K562 (cell line): ENCODE measurements around the gene VPS13D. TPM values are rescaled to one million over a fixed set of nuclear protein-coding genes. Genes with fewer than 3 reads are reported as not detected.

Experiments
- ATAC-seq: fragments of 200-7000 bp; cut with Tn5 transposase; 3 replicates; pipeline ENCODE4 v1.9.1; 2020; ENCODE audit warnings: moderate library complexity
- BruUV-seq: library from RNA; stranded (reverse); fragments of 400-500 nt; replicated peaks from 2 replicates; lab custom pipeline; 2021; lab: Mats Ljungman, UMichigan
- CTCF ChIA-PET: fragments of 300-600 bp; formaldehyde crosslinking; extraction: SDS; loops from one replicate; lab custom pipeline; 2021; ENCODE audit warnings: low intra/inter-chr PET ratio; lab: Yijun Ruan, JAX
- POLR2A ChIA-PET: fragments of 300-600, 350-650 bp; sonication (Branson Sonifier 250); formaldehyde crosslinking; extraction: SDS; loops from one replicate; lab custom pipeline; 2021; ENCODE audit warnings: antibody characterized with exemption, inconsistent platforms; lab: Yijun Ruan, JAX
- DNase-seq, 4 experiments: peaks; one replicate each; pipeline versions ENCODE4 v3.0.0 to v3.0.0-alpha.2; 2011 to 2018; ENCODE audit warnings: low spot score in 3 of 4, mixed read lengths in 3 of 4; ENCODE audit errors: extremely low read depth in 1 of 4
- FAIRE-seq: peaks from 2 replicates; lab custom pipeline; 2011; peaks lifted over from hg19 to GRCh38; lab: Jason Lieb, UNC
- H2AFZ ChIP-seq: 2 replicates; pipeline ENCODE4 v1.6.0; 2011; ENCODE audit warnings: low read depth, low read length, control low read depth, inconsistent platforms
- H3K27ac ChIP-seq: fragments of 200-600 bp; 3 replicates; pipeline ENCODE4 v1.8.0; 2011; ENCODE audit warnings: low read depth, mild to moderate bottlenecking, control low read depth, inconsistent platforms, low read length, moderate library complexity, mixed read lengths; ENCODE audit errors: extremely low read depth
- H3K27me3 ChIP-seq, 2 experiments: fragments of 300-600 bp in 1 of 2; 2 replicates in 1 of 2; 3 replicates in 1 of 2; pipeline versions ENCODE4 v1.6.0 to v1.8.0; 2011; ENCODE audit warnings: inconsistent platforms in 2 of 2, low read length in 2 of 2, mild to moderate bottlenecking in 1 of 2, mixed read lengths in 1 of 2, moderate library complexity in 1 of 2; ENCODE audit not compliant: control insufficient read depth in 2 of 2, insufficient read depth in 2 of 2
- H3K36me3 ChIP-seq: fragments of 300-600 bp; 3 replicates; pipeline ENCODE4 v1.8.0; 2011; ENCODE audit warnings: mild to moderate bottlenecking, low read length, inconsistent platforms; ENCODE audit not compliant: control insufficient read depth, insufficient read depth
- H3K4me1 ChIP-seq, 2 experiments: fragments of 200-600 bp in 1 of 2; replicated peaks in 1 of 2; 2 replicates in 1 of 2; 3 replicates in 1 of 2; pipeline versions ENCODE4 v1.5.1 to v1.8.0; 2011; ENCODE audit warnings: inconsistent platforms in 2 of 2, low read length in 2 of 2, mild to moderate bottlenecking in 1 of 2, mixed read lengths in 1 of 2, moderate library complexity in 1 of 2; ENCODE audit not compliant: control insufficient read depth in 2 of 2, insufficient read depth in 2 of 2
- H3K4me2 ChIP-seq: 2 replicates; pipeline ENCODE4 v1.6.1; 2011; ENCODE audit warnings: low read length, control low read depth, inconsistent platforms, mixed read lengths; ENCODE audit not compliant: insufficient read depth
- H3K4me3 ChIP-seq: fragments of 200-600 bp; sonication (generic), shearing (Covaris generic); 2 replicates; pipeline ENCODE4 v1.5.1; 2016; ENCODE audit warnings: control low read depth, inconsistent platforms
- H3K79me2 ChIP-seq: fragments of 200-600 bp; 3 replicates; pipeline ENCODE4 v1.8.0; 2011; ENCODE audit warnings: low read length, inconsistent platforms; ENCODE audit not compliant: control insufficient read depth, insufficient read depth
- H3K9ac ChIP-seq, 2 experiments: 2 replicates each; pipeline versions ENCODE4 v1.6.0 to v1.6.1; 2011; ENCODE audit warnings: low read depth in 2 of 2, low read length in 2 of 2, control low read depth in 1 of 2, inconsistent platforms in 1 of 2, mild to moderate bottlenecking in 1 of 2, mixed read lengths in 1 of 2; ENCODE audit not compliant: insufficient read depth in 1 of 2
- H3K9me1 ChIP-seq: one replicate; pipeline ENCODE4 v1.6.0; 2011; ENCODE audit warnings: inconsistent platforms, mild to moderate bottlenecking, low read length, moderate library complexity; ENCODE audit not compliant: control insufficient read depth, insufficient read depth
- H3K9me3 ChIP-seq: replicated peaks from 2 replicates; pipeline ENCODE4 v1.5.1; 2011; ENCODE audit warnings: low read depth, low read length, inconsistent platforms; ENCODE audit not compliant: control insufficient read depth, insufficient read depth
- H4K20me1 ChIP-seq: replicated peaks from 2 replicates; pipeline ENCODE4 v1.6.1; 2011; ENCODE audit warnings: low read length, inconsistent platforms, mixed read lengths; ENCODE audit not compliant: control insufficient read depth, insufficient read depth
- ASH1L ChIP-seq: fragments of 450-650 bp; IDR thresholded peaks from 2 replicates; pipeline ENCODE4 v1.6.1; 2018; ENCODE audit warnings: borderline replicate concordance, mild to moderate bottlenecking, low read depth; ENCODE audit not compliant: partially characterized antibody
- GTF2F1 ChIP-seq: IDR thresholded peaks from 2 replicates; pipeline ENCODE4 v1.6.1; 2011; ENCODE audit warnings: low read depth, low read length, improper control_type of control experiment
- NFIX ChIP-seq: fragments of 250-450 bp; sonication (Bioruptor Pico); IDR thresholded peaks from 2 replicates; pipeline ENCODE4 v1.4.0; 2020; ENCODE audit warnings: low read depth, mild to moderate bottlenecking, moderate library complexity
- U2AF1 ChIP-seq: fragments of 200-400 bp; formaldehyde crosslinking; optimal IDR thresholded peaks from 2 replicates; pipeline ENCODE3; 2017; ENCODE audit warnings: mild to moderate bottlenecking, low read depth, low read length, moderate library complexity
- ZNF57 ChIP-seq: fragments of 450-650 bp; formaldehyde crosslinking; IDR thresholded peaks from 2 replicates; pipeline ENCODE4 v1.4.0; 2020; ENCODE audit warnings: mild to moderate bottlenecking, moderate library complexity
- WGBS: fragments of 100-300 bp; shearing (Covaris generic); methylation state at CpG from one replicate; pipeline ENCODE4 v1.1.6; 2016; ENCODE audit warnings: low coverage, mixed read lengths; ENCODE audit not compliant: insufficient coverage; ENCODE audit errors: missing lambda C conversion rate; 5-methylcytosine and 5-hydroxymethylcytosine counted together
- in situ Hi-C: fragments of 300-500 bp; cut with MboI; formaldehyde crosslinking; loops from 4 replicates; pipeline ENCODE4 v1.15.0; 2018; ENCODE audit warnings: inconsistent platforms, mixed read lengths
- intact Hi-C: fragments of 100-400 bp; cut with micrococcal nuclease; formaldehyde crosslinking; loops from 2 replicates; pipeline ENCODE4 v1.14.2; 2022
- polyA plus RNA-seq, 8 experiments: library from polyadenylated mRNA; depleted of rRNA in 4 of 8; stranded (reverse) in 5 of 8; unstranded in 3 of 8; fragments of >200 nt; fragmentation: Nextera tagmentation in 2 of 8; fragmentation: Illumina TruSeq in 1 of 8; extraction: Ambion mirVana in 2 of 8; extraction: Trizol in 1 of 8; gene quantifications; 2 replicates each; pipeline versions ENCODE4 v1.2.1 to v1.2.3, GENCODE V29; 2011 to 2014; ENCODE audit warnings: inconsistent platforms in 1 of 8, missing spikeins in 1 of 8
- total RNA-seq, 7 experiments: library from RNA; depleted of rRNA in 6 of 7; stranded (reverse); fragments of >200 nt in 6 of 7; fragmentation: Illumina TruSeq in 2 of 7; extraction: Trizol in 2 of 7; gene quantifications; 2 replicates each; pipeline versions ENCODE4 v1.2.1 to v1.2.3, GENCODE V29; 2011 to 2021; ENCODE audit warnings: low replicate concordance in 1 of 7
- TF ChIP-seq, protein P1 (sequence below): fragments of 250-450 bp; sonication (Bioruptor Pico); IDR thresholded peaks from 2 replicates; pipeline ENCODE4 v1.6.1; 2021; ENCODE audit warnings: mild to moderate bottlenecking
- TF ChIP-seq, protein P2 (sequence below): fragments of 250-450 bp; sonication (Bioruptor Pico); IDR thresholded peaks from 2 replicates; pipeline ENCODE4 v1.4.0; 2020; ENCODE audit warnings: mild to moderate bottlenecking, moderate library complexity, borderline replicate concordance
- TF ChIP-seq, protein P3 (sequence below): sonication (generic); formaldehyde crosslinking; IDR thresholded peaks from 2 replicates; pipeline ENCODE4 v1.8.0; 2022; ENCODE audit warnings: mild to moderate bottlenecking, missing genetic modification reagents
- TF ChIP-seq, protein P4 (sequence below): fragments of 250-450 bp; sonication (Bioruptor Pico); IDR thresholded peaks from 2 replicates; pipeline ENCODE4 v1.4.0; 2020; ENCODE audit warnings: mild to moderate bottlenecking

Gene VPS13D
- total and polyA plus RNA-seq, 9 of the 15 experiments (the other 6 are each of a cell fraction or from before 2014, with no cell fraction given) = 6.1 to 51.5 (median 38.5) TPM

DNA sequence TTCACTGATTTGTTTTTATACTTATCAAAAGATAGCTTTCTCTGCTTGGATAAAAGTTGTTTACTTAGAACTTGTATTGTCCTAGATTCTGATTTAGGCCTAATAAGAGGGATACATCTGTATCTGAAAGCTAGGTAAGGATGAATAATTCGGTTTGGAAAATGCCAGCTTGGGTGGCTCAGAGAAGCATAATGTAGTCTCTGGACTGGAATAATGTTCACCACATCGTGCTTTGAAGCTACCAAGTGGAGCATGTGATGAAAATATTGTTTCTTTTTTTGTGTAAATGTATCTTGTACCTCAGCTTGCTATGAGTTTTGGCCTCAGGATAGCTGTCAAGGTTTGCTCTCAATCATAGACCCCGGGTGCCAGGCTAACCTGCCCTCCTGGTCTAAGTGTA is 49.2 kb downstream of the VPS13D start:
- peaks cover 10% of the 10 kb centered on the region; the same call in 1 of the 2 replicates for H4K20me1 ChIP-seq
- ATAC-seq (no peak), FAIRE-seq (no peak), DNase-seq (no peak)
- no TSS peak for BruUV-seq
- H3K9me3 ChIP-seq = no peaks in the 10 kb centered on the region
- H3K4me3 ChIP-seq = no peak overlapping the region
- ChIA-PET CTCF (no interaction called here), POLR2A (interaction anchor here (0.6 to 1.5 kb wide), 5 partner anchors 14 to 22 kb away, joined by 3 to 7 read pairs (median 3); no protein-coding TSS in a partner anchor)
- no peak for TF ChIP-seq ZNF57 (CRISPR knock-in tag)
- TF ChIP-seq, protein P1, sequence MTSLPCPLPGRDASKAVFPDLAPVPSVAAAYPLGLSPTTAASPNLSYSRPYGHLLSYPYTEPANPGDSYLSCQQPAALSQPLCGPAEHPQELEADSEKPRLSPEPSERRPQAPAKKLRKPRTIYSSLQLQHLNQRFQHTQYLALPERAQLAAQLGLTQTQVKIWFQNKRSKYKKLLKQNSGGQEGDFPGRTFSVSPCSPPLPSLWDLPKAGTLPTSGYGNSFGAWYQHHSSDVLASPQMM (CRISPR knock-in tag) = no peak
- TF ChIP-seq, protein P2, sequence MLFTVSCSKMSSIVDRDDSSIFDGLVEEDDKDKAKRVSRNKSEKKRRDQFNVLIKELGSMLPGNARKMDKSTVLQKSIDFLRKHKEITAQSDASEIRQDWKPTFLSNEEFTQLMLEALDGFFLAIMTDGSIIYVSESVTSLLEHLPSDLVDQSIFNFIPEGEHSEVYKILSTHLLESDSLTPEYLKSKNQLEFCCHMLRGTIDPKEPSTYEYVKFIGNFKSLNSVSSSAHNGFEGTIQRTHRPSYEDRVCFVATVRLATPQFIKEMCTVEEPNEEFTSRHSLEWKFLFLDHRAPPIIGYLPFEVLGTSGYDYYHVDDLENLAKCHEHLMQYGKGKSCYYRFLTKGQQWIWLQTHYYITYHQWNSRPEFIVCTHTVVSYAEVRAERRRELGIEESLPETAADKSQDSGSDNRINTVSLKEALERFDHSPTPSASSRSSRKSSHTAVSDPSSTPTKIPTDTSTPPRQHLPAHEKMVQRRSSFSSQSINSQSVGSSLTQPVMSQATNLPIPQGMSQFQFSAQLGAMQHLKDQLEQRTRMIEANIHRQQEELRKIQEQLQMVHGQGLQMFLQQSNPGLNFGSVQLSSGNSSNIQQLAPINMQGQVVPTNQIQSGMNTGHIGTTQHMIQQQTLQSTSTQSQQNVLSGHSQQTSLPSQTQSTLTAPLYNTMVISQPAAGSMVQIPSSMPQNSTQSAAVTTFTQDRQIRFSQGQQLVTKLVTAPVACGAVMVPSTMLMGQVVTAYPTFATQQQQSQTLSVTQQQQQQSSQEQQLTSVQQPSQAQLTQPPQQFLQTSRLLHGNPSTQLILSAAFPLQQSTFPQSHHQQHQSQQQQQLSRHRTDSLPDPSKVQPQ (CRISPR knock-in tag) = no peak
- TF ChIP-seq U2AF1 = no peak
- TF ChIP-seq, protein P3, sequence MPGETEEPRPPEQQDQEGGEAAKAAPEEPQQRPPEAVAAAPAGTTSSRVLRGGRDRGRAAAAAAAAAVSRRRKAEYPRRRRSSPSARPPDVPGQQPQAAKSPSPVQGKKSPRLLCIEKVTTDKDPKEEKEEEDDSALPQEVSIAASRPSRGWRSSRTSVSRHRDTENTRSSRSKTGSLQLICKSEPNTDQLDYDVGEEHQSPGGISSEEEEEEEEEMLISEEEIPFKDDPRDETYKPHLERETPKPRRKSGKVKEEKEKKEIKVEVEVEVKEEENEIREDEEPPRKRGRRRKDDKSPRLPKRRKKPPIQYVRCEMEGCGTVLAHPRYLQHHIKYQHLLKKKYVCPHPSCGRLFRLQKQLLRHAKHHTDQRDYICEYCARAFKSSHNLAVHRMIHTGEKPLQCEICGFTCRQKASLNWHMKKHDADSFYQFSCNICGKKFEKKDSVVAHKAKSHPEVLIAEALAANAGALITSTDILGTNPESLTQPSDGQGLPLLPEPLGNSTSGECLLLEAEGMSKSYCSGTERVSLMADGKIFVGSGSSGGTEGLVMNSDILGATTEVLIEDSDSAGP (CRISPR knock-in tag) = no peak
- TF ChIP-seq NFIX (CRISPR knock-in tag) = no peak
- no peak for TF ChIP-seq ASH1L
- TF ChIP-seq, protein P4, sequence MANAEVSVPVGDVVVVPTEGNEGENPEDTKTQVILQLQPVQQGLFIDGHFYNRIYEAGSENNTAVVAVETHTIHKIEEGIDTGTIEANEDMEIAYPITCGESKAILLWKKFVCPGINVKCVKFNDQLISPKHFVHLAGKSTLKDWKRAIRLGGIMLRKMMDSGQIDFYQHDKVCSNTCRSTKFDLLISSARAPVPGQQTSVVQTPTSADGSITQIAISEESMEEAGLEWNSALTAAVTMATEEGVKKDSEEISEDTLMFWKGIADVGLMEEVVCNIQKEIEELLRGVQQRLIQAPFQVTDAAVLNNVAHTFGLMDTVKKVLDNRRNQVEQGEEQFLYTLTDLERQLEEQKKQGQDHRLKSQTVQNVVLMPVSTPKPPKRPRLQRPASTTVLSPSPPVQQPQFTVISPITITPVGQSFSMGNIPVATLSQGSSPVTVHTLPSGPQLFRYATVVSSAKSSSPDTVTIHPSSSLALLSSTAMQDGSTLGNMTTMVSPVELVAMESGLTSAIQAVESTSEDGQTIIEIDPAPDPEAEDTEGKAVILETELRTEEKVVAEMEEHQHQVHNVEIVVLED = no peak
- no peak for TF ChIP-seq GTF2F1
- H3K27me3 ChIP-seq = no peaks in the 10 kb centered on the region; a peak in 1 of 5 replicates
- intact Hi-C loops = no loop called here
- WGBS = 72% methylated on average over 3 of the region's 3 CpGs
- no peak overlapping the region for H2AFZ ChIP-seq
- peaks cover 12% of the 10 kb centered on the region; the same call in 2 of the 3 replicates for H3K79me2 ChIP-seq
- H3K9ac ChIP-seq = no peak overlapping the region
- no peak overlapping the region for H3K27ac ChIP-seq
- H3K9me1 ChIP-seq = no peaks in the 10 kb centered on the region
- H3K4me2 ChIP-seq = no peak overlapping the region
- H3K4me1 ChIP-seq = no peaks in the 10 kb centered on the region
- in situ Hi-C loops = loop anchor here (5.0 kb wide), 1 partner anchor 157 kb away; no protein-coding TSS in a partner anchor
- H3K36me3 ChIP-seq = peaks cover 88% of the 10 kb centered on the region
